Renal pelvis (tissue), 4 donors: ENCODE results near the gene RAPGEF2. TPM values are rescaled to one million over a fixed set of nuclear protein-coding genes. Genes with fewer than 3 reads are reported as not detected.
"Not testable (repeated sequence)": the region's sequence is repeated elsewhere in the genome, so short reads cannot be mapped to it uniquely, and the experiment has no call there.

Experiments used
- DNase-seq: peaks from one replicate; pipeline ENCODE4 v3.0.0-alpha.2; 2013
- polyA plus RNA-seq, 3 donors: library from polyadenylated mRNA; unstranded; fragments of 120-200 nt; gene quantifications; one replicate each; pipeline ENCODE4 v1.2.1, GENCODE V29; 2013; ENCODE audit not compliant: insufficient read length in 3 of 3

RAPGEF2 gene
- polyA plus RNA-seq, 3 donors: 47.2 to 52.4 (median 48.4) TPM

- no peak for DNase-seq
Measured at GRCh38 chr4:159308566-159309340, 205.9 kb downstream of the RAPGEF2 start.

- DNase-seq: no peak
Measured at GRCh38 chr4:159312236-159312635, 209.4 kb downstream of the RAPGEF2 start.

GRCh38 chr4:159315879-159316278 is 213.0 kb downstream of the RAPGEF2 start:
- not testable (repeated sequence) for DNase-seq

GRCh38 chr4:159317203-159317602 is 214.3 kb downstream of the RAPGEF2 start:
- DNase-seq: no peak

DNA sequence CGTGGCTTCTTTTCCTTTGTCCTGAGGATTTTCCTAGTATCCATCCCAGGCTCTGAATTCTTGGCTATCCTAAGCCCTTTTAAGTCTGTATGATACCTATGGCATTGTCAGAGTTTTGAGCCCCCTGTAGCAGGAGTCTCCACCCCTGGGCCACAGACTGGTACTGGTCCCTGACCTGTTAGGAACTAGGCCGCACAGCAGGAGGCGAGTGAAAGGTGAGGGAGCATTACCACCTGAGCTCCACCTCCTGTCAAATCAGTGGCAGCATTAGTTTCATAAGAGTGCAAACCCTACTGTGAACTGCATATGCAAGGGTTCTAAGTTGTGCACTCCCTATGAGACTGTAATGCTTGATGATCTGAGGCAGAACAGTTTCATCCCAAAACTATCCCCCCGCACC is 216.1 kb downstream of the RAPGEF2 start:
- DNase-seq: no peak

DNA sequence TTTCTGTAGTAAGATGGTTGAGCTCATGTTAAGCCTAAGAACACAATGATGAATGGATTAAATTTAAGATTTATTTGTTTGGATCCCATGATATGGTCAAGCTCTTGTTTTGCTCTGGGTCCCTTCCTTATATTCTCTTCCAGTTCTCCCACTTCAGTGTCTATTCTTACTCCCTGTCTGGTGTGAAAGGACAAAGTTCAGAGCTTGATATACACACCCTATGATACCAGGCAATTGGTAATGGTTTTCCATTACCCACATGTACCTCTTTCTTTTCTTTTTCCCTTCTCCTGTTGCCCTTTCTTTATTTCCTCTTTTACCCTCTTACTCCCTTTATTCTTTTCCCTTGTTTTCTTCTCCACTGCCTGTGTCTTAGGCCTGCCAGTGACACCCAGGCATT is 223.6 kb downstream of the RAPGEF2 start:
- no peak for DNase-seq

DNA sequence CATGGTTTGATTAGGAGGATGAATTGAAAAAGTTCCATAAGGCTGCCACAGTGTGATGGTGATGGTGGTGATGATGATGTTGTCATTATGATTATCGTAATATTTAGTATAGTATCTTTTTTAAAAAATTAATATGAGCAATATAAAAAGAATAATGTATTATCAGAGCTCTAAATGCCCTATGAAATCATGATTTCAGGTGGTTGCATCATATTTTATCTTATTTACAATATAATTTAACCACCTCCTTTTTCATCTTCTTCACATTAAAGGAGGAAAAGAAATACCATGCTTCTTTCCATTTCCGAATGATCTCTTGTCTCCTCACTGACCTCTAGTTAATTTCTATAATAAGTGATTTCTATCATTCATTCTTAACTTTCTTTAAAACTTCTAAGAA is 225.9 kb downstream of the RAPGEF2 start:
- DNase-seq: no peak

DNA sequence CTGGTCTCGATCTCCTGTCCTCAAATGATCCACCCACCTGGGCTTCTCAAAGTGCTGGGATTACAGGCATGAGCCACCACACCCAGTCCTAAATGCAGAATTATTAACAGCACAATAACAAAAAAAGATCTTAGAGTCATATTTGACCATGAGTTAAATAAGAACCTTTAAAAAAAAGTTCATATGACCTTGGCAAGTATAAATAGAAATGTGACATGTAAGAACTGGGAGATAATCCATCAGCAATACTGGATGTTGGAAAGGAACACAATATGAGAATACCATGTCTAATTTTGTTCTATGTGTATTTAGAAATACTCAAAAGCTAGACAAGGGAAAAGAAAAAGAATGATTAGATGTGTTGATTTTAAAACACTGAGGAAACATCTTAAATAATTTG is 231.6 kb downstream of the RAPGEF2 start:
- no peak for DNase-seq

- DNase-seq: no peak
Measured at GRCh38 chr4:159337041-159337440, 234.2 kb downstream of the RAPGEF2 start.

- DNase-seq: no peak
Measured at GRCh38 chr4:159341522-159341921, 238.6 kb downstream of the RAPGEF2 start.

DNA sequence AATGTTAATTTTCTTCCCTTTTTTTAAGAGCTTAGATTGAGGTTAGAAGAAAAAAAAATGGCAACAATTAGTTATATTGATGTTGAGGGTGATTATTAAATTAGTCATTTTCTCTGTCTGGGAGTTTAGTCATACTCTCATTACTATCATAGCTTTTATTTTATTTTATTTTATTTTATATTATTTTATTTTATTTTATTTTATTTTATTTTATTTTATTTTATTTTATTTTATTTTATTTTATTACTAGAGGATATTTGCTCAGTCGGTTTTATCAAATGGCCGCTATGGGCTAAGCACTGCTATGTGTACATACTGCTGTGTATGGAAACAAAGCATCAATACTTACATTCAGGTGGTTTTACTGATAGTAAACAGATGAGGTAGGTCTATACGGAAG is 239.5 kb downstream of the RAPGEF2 start:
- DNase-seq: no peak

DNA sequence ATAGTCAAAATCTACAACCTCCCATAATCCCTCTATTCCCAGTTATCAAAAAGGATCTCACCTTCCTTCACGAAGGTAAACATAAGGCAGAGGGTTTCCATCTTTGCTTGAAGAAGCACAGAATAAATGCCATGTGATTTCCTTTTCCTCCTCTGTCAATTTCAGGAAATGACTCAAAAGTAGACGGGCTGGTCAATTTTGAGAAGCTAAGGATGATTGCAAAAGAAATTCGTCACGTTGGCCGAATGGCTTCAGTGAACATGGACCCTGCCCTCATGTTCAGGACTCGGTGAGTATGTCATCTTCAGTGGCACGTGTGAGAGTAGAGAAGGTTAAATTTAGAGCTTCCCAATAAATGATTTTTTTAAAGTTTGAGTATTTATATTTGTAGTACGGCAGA is 240.2 kb downstream of the RAPGEF2 start:
- DNase-seq: no peak

DNA sequence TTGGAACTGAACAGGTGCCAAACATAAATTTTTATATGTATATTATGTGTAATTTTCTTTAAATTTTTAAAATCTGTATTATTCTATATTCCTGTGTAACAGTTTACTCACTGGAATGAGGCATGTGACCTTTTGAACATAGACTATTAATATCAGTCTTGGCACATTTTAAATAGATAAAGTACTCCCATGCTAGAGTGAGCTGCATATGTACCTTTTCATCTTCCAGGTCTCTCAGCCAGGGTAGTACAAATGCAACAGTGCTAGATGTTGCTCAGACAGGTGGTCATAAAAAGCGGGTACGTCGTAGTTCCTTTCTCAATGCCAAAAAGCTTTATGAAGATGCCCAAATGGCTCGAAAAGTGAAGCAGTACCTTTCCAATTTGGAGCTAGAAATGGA is 242.0 kb downstream of the RAPGEF2 start:
- DNase-seq: no peak

- DNase-seq: no peak
Measured at GRCh38 chr4:159346681-159347080, 243.8 kb downstream of the RAPGEF2 start.

DNA sequence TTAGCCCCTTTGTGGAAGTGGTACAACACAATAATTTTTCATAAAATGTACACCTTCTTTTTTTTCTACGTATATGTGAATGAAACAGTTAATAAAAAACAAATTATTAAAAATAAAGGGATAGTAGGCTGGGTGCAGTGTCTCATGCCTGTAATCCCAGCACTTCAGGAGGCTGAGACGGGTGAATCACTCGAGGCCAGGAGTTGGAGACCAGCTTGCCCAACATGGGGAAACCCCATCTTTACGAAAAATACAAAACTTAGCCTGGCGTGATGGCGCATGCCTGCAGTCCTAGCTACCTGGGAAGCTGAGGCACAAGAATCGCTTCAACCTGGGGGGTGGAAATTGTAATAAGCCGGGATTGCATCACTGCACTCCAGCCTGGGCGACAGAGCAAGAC is 244.9 kb downstream of the RAPGEF2 start:
- DNase-seq: no peak

DNA sequence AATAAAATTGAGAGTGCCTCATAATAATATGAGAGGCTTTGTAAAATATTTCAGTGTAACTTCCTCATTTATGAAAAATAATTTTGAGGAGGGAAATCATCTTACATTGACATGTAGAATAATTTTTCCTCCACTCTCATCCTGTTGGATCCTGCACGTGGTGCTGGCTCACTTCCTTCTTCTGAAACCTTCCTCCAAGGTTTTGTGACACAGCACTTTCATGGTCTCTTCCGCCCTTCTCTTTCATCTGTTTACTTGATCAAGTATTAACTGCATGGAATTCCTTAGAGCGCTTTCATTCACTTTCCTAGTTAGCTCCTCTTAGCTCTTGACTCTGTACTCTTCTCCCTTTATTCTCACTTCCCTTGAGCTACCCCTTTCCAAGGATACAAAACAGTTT is 246.5 kb downstream of the RAPGEF2 start:
- DNase-seq: no peak

DNA sequence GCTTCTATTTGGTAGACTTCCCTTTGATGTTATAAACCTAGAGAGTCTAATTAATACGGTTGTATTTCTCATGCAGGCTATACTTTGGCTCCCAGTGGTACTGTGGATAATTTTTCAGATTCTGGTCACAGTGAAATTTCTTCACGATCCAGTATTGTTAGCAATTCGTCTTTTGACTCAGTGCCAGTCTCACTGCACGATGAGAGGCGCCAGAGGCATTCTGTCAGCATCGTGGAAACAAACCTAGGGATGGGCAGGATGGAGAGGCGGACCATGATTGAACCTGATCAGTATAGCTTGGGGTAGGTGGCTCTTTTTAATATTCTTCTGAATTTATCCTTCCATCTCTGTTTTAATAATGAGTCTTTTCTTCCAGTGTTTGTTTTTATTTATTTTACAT is 249.7 kb downstream of the RAPGEF2 start:
- no peak for DNase-seq

GRCh38 chr4:159353422-159354116 is 250.7 kb downstream of the RAPGEF2 start:
- peak; percentile 23 for DNase-seq

- no peak for DNase-seq
Measured at GRCh38 chr4:159355466-159355865, 252.6 kb downstream of the RAPGEF2 start.

- no peak for DNase-seq
Measured at GRCh38 chr4:159357350-159357749, 254.5 kb downstream of the RAPGEF2 start.

- DNase-seq: no peak
Measured at GRCh38 chr4:159358226-159358625, 255.3 kb downstream of the RAPGEF2 start.

DNA sequence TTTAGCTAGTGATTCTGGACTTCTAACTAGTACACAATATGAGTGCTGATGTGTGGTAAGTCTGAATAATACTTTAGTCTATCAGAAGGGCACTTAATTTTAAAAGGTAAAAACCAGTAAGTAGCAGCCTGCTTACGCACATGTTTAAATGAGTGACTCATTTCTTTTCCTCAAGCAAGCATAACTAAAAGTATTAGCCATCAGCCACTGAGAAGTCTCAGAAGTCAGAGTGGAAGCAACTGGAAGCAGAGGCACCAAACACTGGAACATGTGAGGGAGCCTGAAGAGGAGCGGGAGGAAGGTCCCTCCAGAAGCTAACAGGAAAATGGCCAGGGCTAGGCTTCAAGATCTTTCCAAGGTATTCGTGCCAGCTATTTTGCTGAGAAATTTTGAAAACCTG is 257.7 kb downstream of the RAPGEF2 start:
- no peak for DNase-seq

GRCh38 chr4:159363361-159363760 is 260.5 kb downstream of the RAPGEF2 start:
- DNase-seq: no peak
